Prostate gland (tissue), 2 donors: Measurements from ENCODE around the gene THBS1. TPM values are rescaled to one million over a fixed set of nuclear protein-coding genes. Genes with fewer than 3 reads are reported as not detected.

ENCODE experiments used
- DNase-seq: peaks from one replicate; pipeline ENCODE4 v3.0.0-alpha.2; 2019; ENCODE audit warnings: low spot score
- H3K27ac ChIP-seq, 2 donors: fragments of 200-600 bp; sonication (generic); 2 replicates each; pipeline ENCODE4 v1.5.1; 2017 to 2019
- H3K27me3 ChIP-seq: fragments of 200-600 bp; sonication (generic); replicated peaks from 2 replicates; pipeline ENCODE4 v1.5.1; 2019; ENCODE audit not compliant: insufficient read depth
- H3K36me3 ChIP-seq, 2 donors: fragments of 200-600 bp; sonication (generic); 1 replicate in 1 of 2; 2 replicates in 1 of 2; pipeline versions ENCODE4 v1.5.1 to v1.8.1; 2017 to 2019
- H3K4me1 ChIP-seq: fragments of 200-600 bp; sonication (generic); replicated peaks from 2 replicates; pipeline ENCODE4 v1.5.1; 2019
- H3K4me3 ChIP-seq, 2 donors: fragments of 200-600 bp; sonication (generic); 2 replicates each; pipeline ENCODE4 v1.5.1; 2017 to 2019
- H3K9me3 ChIP-seq: fragments of 200-600 bp; sonication (generic); 2 replicates; pipeline ENCODE4 v1.5.1; 2017
- POLR2A ChIP-seq: fragments of 450-650 bp; IDR thresholded peaks from one replicate; pipeline ENCODE4 v1.6.1; 2016; ENCODE audit warnings: antibody characterized with exemption, mild to moderate bottlenecking
- POLR2AphosphoS5 ChIP-seq: sonication (generic); formaldehyde crosslinking; IDR thresholded peaks from one replicate; pipeline ENCODE4 v1.6.1; 2017; ENCODE audit warnings: antibody characterized with exemption
- WGBS: methylation state at CpG from one replicate; pipeline ENCODE4 v1.1.5; 2018; 5-methylcytosine and 5-hydroxymethylcytosine counted together
- intact Hi-C: fragments of 100-400 bp; cut with DNase I; formaldehyde crosslinking; loops from one replicate; pipeline ENCODE4 v1.14.2; 2022
- total RNA-seq, 2 donors: library from RNA; depleted of rRNA; stranded (reverse); fragments of >200 nt; gene quantifications; one replicate each; pipeline ENCODE4 v1.1.0, GENCODE V29; 2016
- TF ChIP-seq, protein P1 (sequence below), 4 experiments: fragments of 200-600 bp in 2 of 4; fragments of 450-650 bp in 2 of 4; sonication (generic) in 2 of 4; IDR thresholded peaks; 1 replicate in 3 of 4; 2 replicates in 1 of 4; pipeline ENCODE4 v1.5.1; 2016 to 2019; ENCODE audit warnings: antibody characterized with exemption in 4 of 4, mild to moderate bottlenecking in 2 of 4, moderate library complexity in 2 of 4

THBS1 gene
- total RNA-seq, 2 donors from 2014 or later, result 50.1 to 95.7 TPM

DNA sequence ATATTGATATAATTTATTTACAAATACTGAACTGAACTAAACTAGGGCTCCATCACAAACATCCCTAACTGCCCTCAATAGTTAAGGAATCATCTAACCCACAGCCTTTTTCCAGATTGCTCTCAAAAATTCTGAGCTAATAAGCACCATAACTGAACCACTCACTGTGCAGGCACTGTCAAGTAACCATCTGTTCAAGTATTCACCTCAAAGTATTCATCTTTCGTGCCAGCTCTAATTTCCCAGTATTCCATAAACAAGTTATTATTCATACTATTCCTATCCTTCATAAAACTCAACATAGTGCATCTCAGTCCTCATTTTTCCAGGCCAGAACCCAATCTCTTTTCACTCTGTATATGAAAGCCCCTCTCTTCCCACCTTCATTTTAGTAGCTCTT, 41.1 kb downstream of the THBS1 start:
- DNase-seq, result no peak
- TF ChIP-seq POLR2A (no peak), POLR2AphosphoS5 (no peak)
- TF ChIP-seq, protein P1, sequence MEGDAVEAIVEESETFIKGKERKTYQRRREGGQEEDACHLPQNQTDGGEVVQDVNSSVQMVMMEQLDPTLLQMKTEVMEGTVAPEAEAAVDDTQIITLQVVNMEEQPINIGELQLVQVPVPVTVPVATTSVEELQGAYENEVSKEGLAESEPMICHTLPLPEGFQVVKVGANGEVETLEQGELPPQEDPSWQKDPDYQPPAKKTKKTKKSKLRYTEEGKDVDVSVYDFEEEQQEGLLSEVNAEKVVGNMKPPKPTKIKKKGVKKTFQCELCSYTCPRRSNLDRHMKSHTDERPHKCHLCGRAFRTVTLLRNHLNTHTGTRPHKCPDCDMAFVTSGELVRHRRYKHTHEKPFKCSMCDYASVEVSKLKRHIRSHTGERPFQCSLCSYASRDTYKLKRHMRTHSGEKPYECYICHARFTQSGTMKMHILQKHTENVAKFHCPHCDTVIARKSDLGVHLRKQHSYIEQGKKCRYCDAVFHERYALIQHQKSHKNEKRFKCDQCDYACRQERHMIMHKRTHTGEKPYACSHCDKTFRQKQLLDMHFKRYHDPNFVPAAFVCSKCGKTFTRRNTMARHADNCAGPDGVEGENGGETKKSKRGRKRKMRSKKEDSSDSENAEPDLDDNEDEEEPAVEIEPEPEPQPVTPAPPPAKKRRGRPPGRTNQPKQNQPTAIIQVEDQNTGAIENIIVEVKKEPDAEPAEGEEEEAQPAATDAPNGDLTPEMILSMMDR (IDR thresholded peaks at IDR 0.05), result no peak
- Histone ChIP-seq H3K27ac (no peak overlapping the region), H3K36me3 (no peaks in the 10 kb centered on the region), H3K27me3 (no peaks in the 10 kb centered on the region), H3K4me1 (no peaks in the 10 kb centered on the region), H3K4me3 (no peak overlapping the region), H3K9me3 (no peaks in the 10 kb centered on the region)
- WGBS, result 82% methylated on average over 1 of the region's 1 CpG
- intact Hi-C loops, result no loop called here

DNA sequence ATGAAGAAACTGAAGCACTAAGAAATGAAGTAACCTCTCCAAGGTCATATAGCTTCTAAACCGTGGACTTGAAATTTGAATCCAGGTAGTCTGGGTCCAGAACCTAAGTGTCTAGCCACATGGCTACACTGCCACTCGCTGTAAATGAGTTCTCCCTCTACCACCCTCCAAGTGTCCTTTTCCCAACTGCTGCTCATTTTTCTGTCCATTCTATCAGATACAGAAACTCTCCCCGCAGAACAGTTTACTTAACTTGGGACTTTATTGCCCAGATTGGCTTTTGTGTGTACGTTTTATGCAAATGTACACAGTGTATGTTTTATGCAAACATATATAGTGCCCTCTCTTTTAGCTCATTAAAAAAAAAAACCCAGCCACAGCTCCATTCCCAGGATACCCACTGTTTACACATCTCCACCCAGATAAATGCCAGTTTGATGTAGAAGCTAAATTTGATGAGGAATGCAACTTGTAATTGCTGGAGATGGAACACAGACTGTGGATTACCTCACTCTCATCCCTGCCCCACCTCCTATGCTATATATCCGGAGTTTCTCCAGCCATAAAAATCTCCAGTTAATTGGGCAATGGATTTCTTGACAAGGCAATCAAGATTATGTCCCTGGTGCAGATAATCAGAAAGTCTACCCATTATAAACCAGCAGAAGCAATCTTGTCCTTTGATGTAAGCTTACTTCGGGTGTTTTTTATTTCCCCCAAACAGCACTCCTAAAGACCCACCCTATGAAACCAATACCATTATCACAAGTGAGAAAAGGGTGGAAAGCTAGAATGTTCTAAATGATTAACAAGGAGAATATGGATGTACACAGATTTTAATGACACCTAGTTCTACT, 42.0 kb downstream of the THBS1 start:
- intact Hi-C loops, result no loop called here
- DNase-seq, result no peak
- WGBS, result 41% methylated on average over 6 of the region's 6 CpGs

DNA sequence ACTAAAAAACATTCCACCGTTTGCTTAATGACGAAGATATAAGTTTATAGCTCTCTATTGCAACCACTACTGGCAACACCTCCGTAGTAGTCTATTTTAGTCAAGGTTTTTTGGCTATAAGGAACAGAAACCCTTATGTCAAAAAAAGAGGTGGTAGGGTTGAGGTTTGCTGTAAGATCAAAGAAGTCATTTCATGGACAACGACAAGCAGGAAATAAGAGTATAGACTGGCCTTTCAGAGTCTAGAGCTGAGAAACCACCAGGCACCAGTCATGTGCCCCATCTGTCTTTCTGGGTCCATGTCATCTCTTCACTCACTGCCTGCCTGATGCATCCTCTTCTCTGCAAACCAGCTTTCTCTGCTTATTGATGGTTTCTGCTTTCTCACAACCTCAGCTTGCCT, 42.7 kb downstream of the THBS1 start:
- Histone ChIP-seq H3K4me3 (no peak overlapping the region), H3K36me3 (no peaks in the 10 kb centered on the region), H3K4me1 (no peaks in the 10 kb centered on the region), H3K27me3 (no peaks in the 10 kb centered on the region), H3K9me3 (no peaks in the 10 kb centered on the region), H3K27ac (no peak overlapping the region)
- WGBS, result 57% methylated on average over 4 of the region's 4 CpGs
- intact Hi-C loops, result no loop called here
- DNase-seq, result no peak
- TF ChIP-seq, protein P1 (IDR thresholded peaks at IDR 0.05), result no peak
- TF ChIP-seq POLR2AphosphoS5 (peak; percentile 10), POLR2A (no peak)

More for the DNA sequence above, 42.0 kb downstream of the THBS1 start:
- Histone ChIP-seq H3K4me3 (no peak overlapping the region), H3K27ac (no peak overlapping the region), H3K9me3 (no peaks in the 10 kb centered on the region), H3K4me1 (no peaks in the 10 kb centered on the region), H3K36me3 (no peaks in the 10 kb centered on the region), H3K27me3 (no peaks in the 10 kb centered on the region)
- TF ChIP-seq POLR2A, result no peak
- TF ChIP-seq, protein P1 (IDR thresholded peaks at IDR 0.05), result no peak
- no peak for TF ChIP-seq POLR2AphosphoS5

DNA sequence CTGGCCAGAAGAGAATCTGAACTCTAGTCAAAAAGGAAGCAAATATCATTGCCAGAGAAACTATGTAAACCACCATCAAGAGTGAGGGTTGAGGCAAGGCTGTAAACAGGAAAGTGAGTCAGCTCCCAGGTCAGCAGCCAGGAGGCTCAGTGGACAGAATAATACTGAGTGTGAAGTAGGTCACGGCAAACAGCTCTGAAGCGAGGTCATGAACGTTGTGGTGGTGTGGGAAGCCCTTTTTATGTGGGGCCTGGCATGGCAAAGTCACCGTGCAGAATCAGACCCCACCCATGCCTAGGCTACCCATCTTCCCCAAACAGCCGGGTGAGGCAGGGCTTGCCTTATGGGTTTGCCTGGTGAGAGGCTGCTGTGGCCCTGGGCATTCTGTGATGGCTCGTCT, 43.9 kb downstream of the THBS1 start:
- TF ChIP-seq, protein P1 (IDR thresholded peaks at IDR 0.05), result peak in 1 of 4 experiments; percentile 29
- no peak for TF ChIP-seq POLR2A
- peak; percentile 41 for TF ChIP-seq POLR2AphosphoS5
- DNase-seq, result no peak
- no peaks in the 10 kb centered on the region for H3K27me3 ChIP-seq
- peaks cover 6% of the 10 kb centered on the region for H3K4me1 ChIP-seq
- 74% methylated on average over 6 of the region's 6 CpGs for WGBS
- intact Hi-C loops, result no loop called here
- no peaks in the 10 kb centered on the region for H3K36me3 ChIP-seq
- H3K4me3 ChIP-seq, result no peak overlapping the region
- no peaks in the 10 kb centered on the region for H3K9me3 ChIP-seq
- H3K27ac ChIP-seq, result peak overlapping the region; percentile 51 to 52

DNA sequence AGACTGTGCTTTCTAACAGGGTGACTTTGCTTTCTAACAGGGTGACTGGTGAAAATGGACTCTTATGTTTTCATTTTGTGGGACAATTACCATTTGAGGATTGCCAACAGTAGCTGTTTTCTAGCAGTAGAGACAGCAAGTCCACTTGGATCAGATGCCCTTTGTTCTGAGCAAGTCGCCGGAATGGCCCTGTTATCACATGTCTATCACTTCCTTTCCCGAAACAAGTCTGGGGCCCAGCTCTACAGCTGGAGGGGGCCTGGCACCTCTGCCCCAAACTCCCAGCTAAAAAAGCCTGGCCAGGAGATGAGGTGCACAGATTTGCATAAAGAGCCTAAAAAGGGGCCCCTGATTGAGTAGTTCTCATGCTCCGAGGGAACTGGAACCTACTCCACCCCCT, 44.6 kb downstream of the THBS1 start:
- Histone ChIP-seq H3K27ac (peak overlapping the region in 1 of 2 donors; percentile 51), H3K4me3 (no peak overlapping the region), H3K36me3 (no peaks in the 10 kb centered on the region), H3K4me1 (peaks cover 7% of the 10 kb centered on the region), H3K9me3 (no peaks in the 10 kb centered on the region), H3K27me3 (no peaks in the 10 kb centered on the region)
- 82% methylated on average over 4 of the region's 4 CpGs for WGBS
- intact Hi-C loops, result no loop called here
- TF ChIP-seq, protein P1 (IDR thresholded peaks at IDR 0.05), result no peak
- TF ChIP-seq POLR2AphosphoS5 (no peak), POLR2A (no peak)
- no peak for DNase-seq
